H9 (cell line): Measurements from ENCODE around the gene SHC4. TPM values are rescaled to one million over a fixed set of nuclear protein-coding genes. Genes with fewer than 3 reads are reported as not detected.

Experiments used
- DNase-seq: peaks from one replicate; pipeline ENCODE4 v3.0.0-alpha.2; 2017
- H2AFZ ChIP-seq: one replicate; pipeline ENCODE4 v1.6.1; 2013; ENCODE audit warnings: mild to moderate bottlenecking, low read length, control low read depth, moderate library complexity
- H2AK5ac ChIP-seq: 2 replicates; pipeline ENCODE4 v1.6.1; 2013; ENCODE audit warnings: low read length, control low read depth, mixed read lengths; ENCODE audit not compliant: insufficient read length
- H2BK120ac ChIP-seq: one replicate; pipeline ENCODE4 v1.6.1; 2013; ENCODE audit warnings: low read depth, mild to moderate bottlenecking, low read length, control low read depth, inconsistent platforms; ENCODE audit not compliant: poor library complexity, severe bottlenecking
- H2BK12ac ChIP-seq: 2 replicates; pipeline ENCODE4 v1.6.1; 2013; ENCODE audit warnings: low read length, control low read depth, mixed read lengths, low read depth; ENCODE audit not compliant: insufficient read length
- H2BK15ac ChIP-seq: 2 replicates; pipeline ENCODE4 v1.6.1; 2013; ENCODE audit warnings: low read depth, low read length, control low read depth
- H2BK20ac ChIP-seq: one replicate; pipeline ENCODE4 v1.6.1; 2013; ENCODE audit warnings: low read depth, mild to moderate bottlenecking, low read length, control low read depth, inconsistent platforms; ENCODE audit not compliant: poor library complexity, severe bottlenecking
- H2BK5ac ChIP-seq: 2 replicates; pipeline ENCODE4 v1.6.1; 2013; ENCODE audit warnings: low read length, control low read depth, mixed read lengths; ENCODE audit not compliant: insufficient read length
- H3K14ac ChIP-seq: 2 replicates; pipeline ENCODE4 v1.6.1; 2013; ENCODE audit warnings: low read length, control low read depth; ENCODE audit not compliant: insufficient read depth
- H3K18ac ChIP-seq: 2 replicates; pipeline ENCODE4 v1.6.1; 2013; ENCODE audit warnings: low read depth, mild to moderate bottlenecking, mixed read lengths, low read length, control low read depth; ENCODE audit not compliant: insufficient read length
- H3K23ac ChIP-seq: 2 replicates; pipeline ENCODE4 v1.6.1; 2013; ENCODE audit warnings: low read length, control low read depth, mixed read lengths, low read depth; ENCODE audit not compliant: insufficient read length
- H3K23me2 ChIP-seq: 2 replicates; pipeline ENCODE4 v1.6.1; 2013; ENCODE audit warnings: low read depth, mild to moderate bottlenecking, mixed read lengths, low read length, control low read depth; ENCODE audit not compliant: insufficient read length, poor library complexity, severe bottlenecking
- H3K27ac ChIP-seq: 2 replicates; pipeline ENCODE4 v1.5.1; 2013; ENCODE audit warnings: low read length, control low read depth, mixed read lengths, low read depth; ENCODE audit not compliant: insufficient read length
- H3K27me3 ChIP-seq: 2 replicates; pipeline ENCODE4 v1.6.1; 2013; ENCODE audit warnings: low read length, control low read depth, inconsistent platforms; ENCODE audit not compliant: insufficient read depth
- H3K4ac ChIP-seq: 2 replicates; pipeline ENCODE4 v1.6.1; 2013; ENCODE audit warnings: low read depth, mild to moderate bottlenecking, control low read depth, inconsistent platforms, low read length, moderate library complexity
- H3K4me1 ChIP-seq: 2 replicates; pipeline ENCODE4 v1.6.1; 2013; ENCODE audit warnings: low read length, control low read depth, inconsistent platforms; ENCODE audit not compliant: insufficient read depth
- H3K4me2 ChIP-seq: 2 replicates; pipeline ENCODE4 v1.6.1; 2013; ENCODE audit warnings: low read length, control low read depth, mixed read lengths; ENCODE audit not compliant: insufficient read length, insufficient read depth
- H3K56ac ChIP-seq: 2 replicates; pipeline ENCODE4 v1.6.1; 2013; ENCODE audit warnings: low read depth, mild to moderate bottlenecking, mixed read lengths, low read length, control low read depth; ENCODE audit not compliant: insufficient read length
- H3K79me1 ChIP-seq: 2 replicates; pipeline ENCODE4 v1.6.1; 2013; ENCODE audit warnings: low read depth, mild to moderate bottlenecking, moderate library complexity, low read length, control low read depth, inconsistent platforms; ENCODE audit not compliant: insufficient read depth, poor library complexity, severe bottlenecking
- H3K79me2 ChIP-seq: 2 replicates; pipeline ENCODE4 v1.6.1; 2013; ENCODE audit warnings: low read length, control low read depth, inconsistent platforms; ENCODE audit not compliant: insufficient read depth
- H3K9ac ChIP-seq: 2 replicates; pipeline ENCODE4 v1.6.1; 2013; ENCODE audit warnings: low read length, control low read depth, mixed read lengths; ENCODE audit not compliant: insufficient read length; ENCODE audit errors: extremely low read depth
- H3K9me3 ChIP-seq: one replicate; pipeline ENCODE4 v1.6.1; 2013; ENCODE audit warnings: low read depth, low read length, inconsistent platforms; ENCODE audit not compliant: control insufficient read depth
- H3T11ph ChIP-seq: one replicate; pipeline ENCODE4 v1.6.1; 2013; ENCODE audit warnings: mild to moderate bottlenecking, low read length, control low read depth, inconsistent platforms
- H4K20me1 ChIP-seq: one replicate; pipeline ENCODE4 v1.6.1; 2013; ENCODE audit not compliant: control insufficient read depth, insufficient read length, insufficient read depth
- H4K5ac ChIP-seq: 2 replicates; pipeline ENCODE4 v1.6.1; 2013; ENCODE audit warnings: low read depth, mild to moderate bottlenecking, mixed read lengths, low read length, control low read depth; ENCODE audit not compliant: insufficient read length
- H4K8ac ChIP-seq: replicated peaks from 2 replicates; pipeline ENCODE4 v1.6.1; 2013; ENCODE audit warnings: low read length, control low read depth, mixed read lengths, low read depth; ENCODE audit not compliant: insufficient read length
- H4K91ac ChIP-seq: 2 replicates; pipeline ENCODE4 v1.6.1; 2013; ENCODE audit warnings: low read depth, mild to moderate bottlenecking, moderate library complexity, mixed read lengths, low read length, control low read depth; ENCODE audit not compliant: insufficient read length
- H3K27ac Mint-ChIP-seq, 3 experiments: 2 replicates in 2 of 3; 3 replicates in 1 of 3; pipeline ENCODE4 v1.8.0; 2020 to 2021; ENCODE audit warnings: mixed read lengths in 3 of 3, mild to moderate bottlenecking in 1 of 3, moderate library complexity in 1 of 3
- H3K27me3 Mint-ChIP-seq: 2 replicates; pipeline ENCODE4 v1.8.0; 2021; ENCODE audit warnings: low read depth, mild to moderate bottlenecking, moderate library complexity, mixed read lengths
- H3K36me3 Mint-ChIP-seq, 3 experiments: 2 replicates in 2 of 3; 3 replicates in 1 of 3; pipeline ENCODE4 v1.8.0; 2020 to 2021; ENCODE audit warnings: low read depth in 3 of 3, mixed read lengths in 3 of 3; ENCODE audit not compliant: insufficient read depth in 1 of 3
- H3K4me1 Mint-ChIP-seq, 2 experiments: 2 replicates each; pipeline ENCODE4 v1.8.0; 2020; ENCODE audit warnings: mixed read lengths in 2 of 2
- H3K4me3 Mint-ChIP-seq, 2 experiments: 2 replicates in 1 of 2; 3 replicates in 1 of 2; pipeline ENCODE4 v1.8.0; 2020 to 2021; ENCODE audit warnings: mild to moderate bottlenecking in 2 of 2, mixed read lengths in 2 of 2, moderate library complexity in 1 of 2
- H3K9me3 Mint-ChIP-seq, 2 experiments: 2 replicates in 1 of 2; 3 replicates in 1 of 2; pipeline ENCODE4 v1.8.0; 2020; ENCODE audit warnings: mild to moderate bottlenecking in 2 of 2, mixed read lengths in 2 of 2, moderate library complexity in 1 of 2
- CTCF ChIP-seq: fragments of 200-600 bp; sonication (generic); conservative IDR thresholded peaks from 3 replicates; pipeline ENCODE4 v1.8.0; 2021; ENCODE audit warnings: antibody characterized with exemption, mild to moderate bottlenecking
- WGBS: extraction: QIAGEN DNeasy Blood & Tissue Kit; methylation state at CpG from one replicate; pipeline ENCODE4 v1.1.7; 2013; ENCODE audit warnings: missing lambda C conversion rate, low lambda C conversion rate, mixed read lengths; ENCODE audit not compliant: insufficient read length; ENCODE audit errors: extremely low coverage; 5-methylcytosine and 5-hydroxymethylcytosine counted together
- total RNA-seq: library from RNA; stranded (reverse); gene quantifications from 2 replicates; pipeline ENCODE4 v1.2.1, GENCODE V29; 2021

The SHC4 gene
- total RNA-seq, 1 experiment from 2014 or later: 0.26 TPM

- no peak overlapping the region for H3T11ph ChIP-seq
- no peak overlapping the region for H2AFZ ChIP-seq
- Mint-ChIP-seq H3K27me3 (peaks cover 7% of the 10 kb centered on the region; the same call in 1 of the 2 replicates), H3K4me3 (no peak overlapping the region; a peak in 1 of 5 replicates), H3K36me3 (no peaks in the 10 kb centered on the region), H3K4me1 (peaks cover 12 to 17% of the 10 kb centered on the region in 2 experiments), H3K9me3 (no peaks in the 10 kb centered on the region), H3K27ac (no peak overlapping the region)
- no peak overlapping the region for H2BK5ac ChIP-seq
- no CpG with 5 or more reads among the region's 4 CpGs for WGBS
- no peak for TF ChIP-seq CTCF
- H3K27me3 ChIP-seq: no peaks in the 10 kb centered on the region
- no peaks in the 10 kb centered on the region for H3K79me2 ChIP-seq
- no peak overlapping the region for H4K8ac ChIP-seq
- no peak overlapping the region for H3K56ac ChIP-seq
- H3K4me2 ChIP-seq: no peak overlapping the region
- no peak overlapping the region for H2BK15ac ChIP-seq
- H3K79me1 ChIP-seq: no peaks in the 10 kb centered on the region
- no peaks in the 10 kb centered on the region for H4K20me1 ChIP-seq
- H3K4ac ChIP-seq: no peak overlapping the region
- DNase-seq: no peak
- no peak overlapping the region for H2BK20ac ChIP-seq
- H3K27ac ChIP-seq: no peak overlapping the region
- H2BK120ac ChIP-seq: no peak overlapping the region
- H3K4me1 ChIP-seq: no peaks in the 10 kb centered on the region
- H4K91ac ChIP-seq: no peak overlapping the region
- no peak overlapping the region for H2BK12ac ChIP-seq
- H3K9ac ChIP-seq: no peak overlapping the region
- no peak overlapping the region for H3K18ac ChIP-seq
- no peak overlapping the region for H3K14ac ChIP-seq
- no peaks in the 10 kb centered on the region for H3K23me2 ChIP-seq
- no peak overlapping the region for H4K5ac ChIP-seq
- H3K9me3 ChIP-seq: no peaks in the 10 kb centered on the region
- no peak overlapping the region for H3K23ac ChIP-seq
- H2AK5ac ChIP-seq: no peak overlapping the region
Observed at GRCh38 chr15:48981941-48982340, 18.2 kb upstream of the SHC4 start.
